ENCODE measurements around the gene ABCC1.
A peak's percentile ranks its signal among the peaks of the same experiment; 100 is the strongest.

The ABCC1 gene

GRCh38 chr16:16131204-16131603 lies 181.8 kb downstream of the ABCC1 start:
- DNase-seq = no peak
- Mint-ChIP-seq H3K4me3 (no peak overlapping the region), H3K27me3 (ENCODE audit: low read depth, poor library complexity) (no peaks in the 10 kb centered on the region), H3K27ac (no peak overlapping the region), H3K4me1 (no peaks in the 10 kb centered on the region), H3K36me3 (ENCODE audit: low read depth) (peaks cover 61% of the 10 kb centered on the region), H3K9me3 (no peaks in the 10 kb centered on the region)
- TF ChIP-seq CTCF (IDR thresholded peaks at IDR 0.05) = no peak

DNA sequence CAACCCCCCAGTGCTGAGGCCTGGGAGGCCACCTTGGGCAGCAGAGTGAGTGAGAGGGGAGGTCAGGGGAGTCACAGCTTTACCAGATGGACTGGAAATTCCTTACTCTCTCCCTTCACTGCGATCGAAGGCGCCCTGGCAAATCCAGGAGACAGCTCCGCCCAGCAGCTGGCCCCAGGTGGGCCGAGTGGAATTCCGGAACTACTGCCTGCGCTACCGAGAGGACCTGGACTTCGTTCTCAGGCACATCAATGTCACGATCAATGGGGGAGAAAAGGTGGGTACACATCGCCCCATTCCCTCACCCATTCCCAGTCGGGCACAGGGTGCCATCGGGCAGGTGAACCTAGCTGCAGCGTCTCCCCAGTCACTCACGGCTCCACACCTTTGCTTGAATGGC lies 182.2 kb downstream of the ABCC1 start:
- no peaks in the 10 kb centered on the region for H3K9me3 Mint-ChIP-seq
- no peak for TF ChIP-seq CTCF (IDR thresholded peaks at IDR 0.05)
- no peak overlapping the region for H3K27ac Mint-ChIP-seq
- no peaks in the 10 kb centered on the region for H3K27me3 Mint-ChIP-seq (ENCODE audit: low read depth, poor library complexity)
- H3K4me1 Mint-ChIP-seq = no peaks in the 10 kb centered on the region
- no peak for DNase-seq
- peaks cover 64% of the 10 kb centered on the region for H3K36me3 Mint-ChIP-seq (ENCODE audit: low read depth)
- no peak overlapping the region for H3K4me3 Mint-ChIP-seq

GRCh38 chr16:16133943-16134604 lies 184.7 kb downstream of the ABCC1 start:
- H3K36me3 Mint-ChIP-seq (ENCODE audit: low read depth) = peaks cover 70% of the 10 kb centered on the region
- peak overlapping the region; percentile 33 for H3K27ac Mint-ChIP-seq
- H3K9me3 Mint-ChIP-seq = no peaks in the 10 kb centered on the region
- TF ChIP-seq CTCF (IDR thresholded peaks at IDR 0.05) = no peak
- H3K4me1 Mint-ChIP-seq = no peaks in the 10 kb centered on the region
- no peak for DNase-seq
- no peak overlapping the region for H3K4me3 Mint-ChIP-seq
- no peaks in the 10 kb centered on the region for H3K27me3 Mint-ChIP-seq (ENCODE audit: low read depth, poor library complexity)

DNA sequence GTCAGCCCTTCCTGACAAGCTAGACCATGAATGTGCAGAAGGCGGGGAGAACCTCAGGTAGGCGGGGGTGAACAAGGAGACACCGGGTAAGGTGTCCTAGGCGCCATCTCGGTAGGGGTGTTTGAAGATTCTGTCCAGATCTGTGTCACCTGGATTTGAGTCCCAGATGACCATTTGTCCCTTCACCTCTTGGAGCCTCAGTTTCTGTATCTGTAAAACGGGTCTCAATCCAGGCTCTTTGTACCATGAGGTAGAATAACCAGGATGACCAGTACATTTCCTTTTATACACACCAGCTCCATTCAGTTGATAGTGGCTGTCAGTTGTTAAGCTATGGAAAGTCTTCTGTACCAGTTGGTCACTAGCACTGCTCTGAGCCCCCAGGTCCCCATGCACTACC lies 187.2 kb downstream of the ABCC1 start:
- H3K36me3 Mint-ChIP-seq (ENCODE audit: low read depth) = peaks cover 88% of the 10 kb centered on the region
- no peak for TF ChIP-seq CTCF (IDR thresholded peaks at IDR 0.05)
- H3K27me3 Mint-ChIP-seq (ENCODE audit: low read depth, poor library complexity) = no peaks in the 10 kb centered on the region
- no peak overlapping the region for H3K4me3 Mint-ChIP-seq
- no peak for DNase-seq
- no peaks in the 10 kb centered on the region for H3K4me1 Mint-ChIP-seq
- H3K27ac Mint-ChIP-seq = no peak overlapping the region
- H3K9me3 Mint-ChIP-seq = no peaks in the 10 kb centered on the region

GRCh38 chr16:16137110-16137509 lies 187.7 kb downstream of the ABCC1 start:
- DNase-seq = no peak
- no peak overlapping the region for H3K4me3 Mint-ChIP-seq
- no peak overlapping the region for H3K27ac Mint-ChIP-seq
- H3K36me3 Mint-ChIP-seq (ENCODE audit: low read depth) = peaks cover 84% of the 10 kb centered on the region
- no peaks in the 10 kb centered on the region for H3K9me3 Mint-ChIP-seq
- H3K4me1 Mint-ChIP-seq = no peaks in the 10 kb centered on the region
- TF ChIP-seq CTCF (IDR thresholded peaks at IDR 0.05) = no peak
- no peaks in the 10 kb centered on the region for H3K27me3 Mint-ChIP-seq (ENCODE audit: low read depth, poor library complexity)

DNA sequence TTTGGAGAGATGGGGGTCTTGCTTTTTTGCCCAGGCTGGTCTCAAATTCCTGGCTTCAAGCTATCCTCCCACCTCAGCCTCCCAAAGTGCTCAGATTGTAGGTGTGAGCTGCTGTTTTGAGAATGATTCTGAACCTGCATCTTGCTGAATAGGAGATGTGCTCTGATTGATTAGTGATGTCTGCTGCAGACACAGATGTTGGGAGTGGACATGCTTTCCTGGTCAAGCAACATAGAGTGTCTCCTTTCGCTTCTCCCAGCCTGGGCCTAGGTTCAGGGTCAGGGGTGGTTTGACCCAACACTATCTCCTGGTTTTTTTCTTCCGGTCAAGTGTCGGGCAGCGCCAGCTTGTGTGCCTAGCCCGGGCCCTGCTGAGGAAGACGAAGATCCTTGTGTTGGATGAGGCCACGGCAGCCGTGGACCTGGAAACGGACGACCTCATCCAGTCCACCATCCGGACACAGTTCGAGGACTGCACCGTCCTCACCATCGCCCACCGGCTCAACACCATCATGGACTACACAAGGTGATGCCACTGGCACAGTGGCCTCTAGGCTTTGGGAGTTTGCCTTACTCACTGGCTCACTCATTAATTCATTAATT lies 188.7 kb downstream of the ABCC1 start:
- no peak for TF ChIP-seq CTCF (IDR thresholded peaks at IDR 0.05)
- Mint-ChIP-seq H3K4me3 (no peak overlapping the region), H3K27me3 (ENCODE audit: low read depth, poor library complexity) (no peaks in the 10 kb centered on the region), H3K9me3 (no peaks in the 10 kb centered on the region), H3K36me3 (ENCODE audit: low read depth) (peaks cover 84% of the 10 kb centered on the region), H3K27ac (no peak overlapping the region), H3K4me1 (no peaks in the 10 kb centered on the region)
- no peak for DNase-seq

Data from nephron progenitor cell (in vitro differentiated cells).